GM03348 (cell line): Measurements from ENCODE around the gene SEC63.
"Not testable (repeated sequence)": the region's sequence is repeated elsewhere in the genome, so short reads cannot be mapped to it uniquely, and the experiment has no call there.

ENCODE experiments used
- DNase-seq: peaks from one replicate; pipeline ENCODE4 v3.0.0; 2012; ENCODE audit warnings: low spot score

The SEC63 gene

GRCh38 chr6:107931894-107932293 lies 26.1 kb downstream of the SEC63 start:
- no peak for DNase-seq

- no peak for DNase-seq
Observed at GRCh38 chr6:107928984-107929383, 29.0 kb downstream of the SEC63 start.

GRCh38 chr6:107926697-107927544 lies 31.1 kb downstream of the SEC63 start:
- DNase-seq: not testable (repeated sequence)

- DNase-seq: no peak
Observed at GRCh38 chr6:107917451-107918375, 40.3 kb downstream of the SEC63 start.

GRCh38 chr6:107916961-107917360 lies 41.0 kb downstream of the SEC63 start:
- not testable (repeated sequence) for DNase-seq

GRCh38 chr6:107911692-107912091 lies 46.3 kb downstream of the SEC63 start:
- DNase-seq: no peak

GRCh38 chr6:107894809-107895396 lies 63.1 kb downstream of the SEC63 start:
- no peak for DNase-seq

GRCh38 chr6:107890431-107890830 lies 67.6 kb downstream of the SEC63 start:
- DNase-seq: not testable (repeated sequence)

- DNase-seq: not testable (repeated sequence)
Observed at GRCh38 chr6:107885950-107886349, 72.1 kb downstream of the SEC63 start.

- DNase-seq: no peak
Observed at GRCh38 chr6:107879941-107880340, 78.1 kb downstream of the SEC63 start.

GRCh38 chr6:107877968-107878367 lies 80.0 kb downstream of the SEC63 start:
- DNase-seq: no peak

GRCh38 chr6:107871976-107872375 lies 86.0 kb downstream of the SEC63 start:
- no peak for DNase-seq

GRCh38 chr6:107871512-107871911 lies 86.5 kb downstream of the SEC63 start:
- not testable (repeated sequence) for DNase-seq

- DNase-seq: no peak
Observed at GRCh38 chr6:107871016-107871415, 87.0 kb downstream of the SEC63 start.

GRCh38 chr6:107870381-107870780 lies 87.6 kb downstream of the SEC63 start:
- peak; percentile 35 for DNase-seq

- DNase-seq: no peak
Observed at GRCh38 chr6:107869871-107870270, 88.1 kb downstream of the SEC63 start.

GRCh38 chr6:107868867-107869611 lies 89.0 kb downstream of the SEC63 start:
- no peak for DNase-seq

GRCh38 chr6:107867302-107867615 lies 90.7 kb downstream of the SEC63 start:
- DNase-seq: no peak

- DNase-seq: peak; percentile 38
Observed at GRCh38 chr6:107866606-107867301, 91.3 kb downstream of the SEC63 start.

GRCh38 chr6:107864226-107865127 lies 93.5 kb downstream of the SEC63 start:
- no peak for DNase-seq
